Thymus (tissue), 11 donors: ENCODE results near the gene VSIG2. TPM values are rescaled to one million over a fixed set of nuclear protein-coding genes. Genes with fewer than 3 reads are reported as not detected.

ENCODE experiments used
- DNase-seq, 9 donors: peaks; one replicate each; pipeline ENCODE4 v3.0.0-alpha.2; 2013; ENCODE audit warnings: low spot score in 9 of 9, low read depth in 6 of 9, missing footprints in 1 of 9
- H3K27ac ChIP-seq, 2 donors: one replicate each; pipeline ENCODE4 v1.5.1; 2013; ENCODE audit warnings: control low read depth in 1 of 2, low read depth in 1 of 2, low read length in 1 of 2, mild to moderate bottlenecking in 1 of 2, moderate library complexity in 1 of 2
- H3K27me3 ChIP-seq, 2 donors: one replicate each; pipeline ENCODE4 v1.5.1; 2013; ENCODE audit warnings: low read length in 1 of 2; ENCODE audit not compliant: control insufficient read depth in 2 of 2, insufficient read depth in 1 of 2
- H3K36me3 ChIP-seq, 2 donors: one replicate each; pipeline ENCODE4 v1.5.1; 2013; ENCODE audit warnings: low read length in 1 of 2, mild to moderate bottlenecking in 1 of 2, moderate library complexity in 1 of 2; ENCODE audit not compliant: control insufficient read depth in 2 of 2, insufficient read depth in 2 of 2
- H3K4me1 ChIP-seq, 2 donors: one replicate each; pipeline ENCODE4 v1.5.1; 2013; ENCODE audit warnings: low read length in 2 of 2; ENCODE audit not compliant: control insufficient read depth in 2 of 2, insufficient read depth in 2 of 2
- H3K4me3 ChIP-seq, 2 donors: one replicate each; pipeline ENCODE4 v1.5.1; 2013; ENCODE audit warnings: low read length in 2 of 2, control low read depth in 1 of 2, mild to moderate bottlenecking in 1 of 2
- H3K9me3 ChIP-seq, 2 donors: one replicate each; pipeline ENCODE4 v1.5.1; 2013; ENCODE audit warnings: low read length in 1 of 2, mild to moderate bottlenecking in 1 of 2; ENCODE audit not compliant: control insufficient read depth in 2 of 2, insufficient read depth in 1 of 2
- WGBS: extraction: QIAGEN DNeasy Blood & Tissue Kit; methylation state at CpG from one replicate; pipeline ENCODE4 v1.1.7; 2013; 5-methylcytosine and 5-hydroxymethylcytosine counted together
- polyA plus RNA-seq: library from polyadenylated mRNA; stranded (reverse); fragments of 200-250 nt; gene quantifications from one replicate; pipeline ENCODE4 v1.2.3, GENCODE V29; 2013
- total RNA-seq: library from RNA; stranded (reverse); fragments of 120-200 nt; gene quantifications from one replicate; pipeline ENCODE4 v1.2.4, GENCODE V29; 2013
- donor health status: healthy.

VSIG2 gene
- total and polyA plus RNA-seq, 2 donors: 0.14 to 0.80 TPM

DNA sequence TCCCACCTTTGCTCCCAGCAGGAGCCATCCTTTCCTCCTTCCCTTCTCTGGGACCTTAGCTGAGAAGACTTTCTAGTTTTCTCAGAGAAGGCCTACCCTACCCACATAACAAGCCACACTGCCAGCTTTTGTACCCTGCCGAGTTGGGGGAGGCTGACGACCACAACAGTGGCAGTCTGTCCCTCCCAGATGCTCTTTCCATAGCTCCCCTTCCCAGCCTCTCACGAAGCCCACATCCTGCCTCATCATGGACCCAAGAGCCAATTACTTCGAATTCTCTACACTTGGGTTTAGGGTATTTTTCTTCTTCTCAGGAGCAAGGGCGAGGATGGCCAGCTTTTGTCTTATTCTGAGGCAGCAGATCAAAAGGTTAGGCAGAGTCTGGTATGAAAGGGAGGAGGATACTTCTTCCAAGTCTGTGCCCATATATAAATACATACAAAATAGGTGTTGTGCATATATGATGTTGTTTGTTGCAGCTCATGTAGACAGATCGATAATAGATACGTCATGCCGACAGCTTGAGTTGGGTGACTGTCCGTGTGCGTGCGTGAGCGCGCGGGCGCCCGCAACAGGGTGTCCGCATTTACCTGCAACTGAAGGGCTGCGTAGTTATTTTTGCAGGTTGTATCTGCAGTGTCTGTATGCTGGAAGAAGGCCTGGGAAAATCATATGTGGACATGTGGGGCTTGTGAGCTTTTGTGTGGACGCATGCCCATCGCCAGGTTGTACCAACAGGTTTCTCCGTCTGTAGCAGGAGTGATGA is 13.2 kb downstream of the VSIG2 start:
- Histone ChIP-seq H3K4me3 (peak overlapping the region in 1 of 2 donors; percentile 50), H3K36me3 (no peaks in the 10 kb centered on the region), H3K27ac (no peak overlapping the region), H3K9me3 (peaks cover 0 to 7% of the 10 kb centered on the region in 2 donors), H3K27me3 (peaks cover 16 to 68% of the 10 kb centered on the region in 2 donors), H3K4me1 (peaks cover 6 to 28% of the 10 kb centered on the region in 2 donors)
- WGBS: 78% methylated on average over 21 of the region's 21 CpGs
- DNase-seq: peak in 1 of 9 donors; percentile 18

DNA sequence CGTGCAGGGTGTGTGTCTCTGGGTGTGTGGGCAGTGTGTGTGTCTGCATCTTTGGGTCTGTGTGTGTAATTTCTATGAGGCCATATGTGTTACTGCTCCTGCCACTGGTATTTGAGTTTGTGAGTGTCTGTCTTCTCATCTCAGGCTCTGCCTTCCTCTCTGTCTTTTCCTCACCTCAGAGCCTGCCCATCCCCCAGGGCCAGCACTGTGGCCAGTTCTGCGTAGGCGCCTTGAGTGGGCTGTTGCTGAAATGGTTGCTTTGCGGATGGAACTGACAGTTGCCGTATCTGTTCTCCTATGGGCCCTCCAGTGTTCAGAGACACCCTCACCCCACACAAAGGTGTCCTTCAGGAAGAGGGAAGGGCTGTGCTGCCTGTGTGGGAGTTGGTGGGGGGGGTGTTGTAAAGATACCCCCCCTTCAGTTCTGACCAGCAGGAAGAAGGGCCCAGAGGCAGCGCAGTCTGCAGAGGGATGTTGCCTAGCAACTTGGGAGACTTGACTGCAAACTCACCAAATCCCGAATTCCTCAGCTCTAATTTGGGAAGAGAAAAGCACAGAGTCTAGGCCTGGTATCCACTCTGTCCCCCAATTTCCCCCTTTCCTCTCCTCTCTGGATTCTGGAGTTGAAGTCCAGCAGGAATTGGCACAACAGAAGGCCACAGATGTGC is 14.3 kb downstream of the VSIG2 start:
- 93% methylated on average over 7 of the region's 7 CpGs for WGBS

DNA sequence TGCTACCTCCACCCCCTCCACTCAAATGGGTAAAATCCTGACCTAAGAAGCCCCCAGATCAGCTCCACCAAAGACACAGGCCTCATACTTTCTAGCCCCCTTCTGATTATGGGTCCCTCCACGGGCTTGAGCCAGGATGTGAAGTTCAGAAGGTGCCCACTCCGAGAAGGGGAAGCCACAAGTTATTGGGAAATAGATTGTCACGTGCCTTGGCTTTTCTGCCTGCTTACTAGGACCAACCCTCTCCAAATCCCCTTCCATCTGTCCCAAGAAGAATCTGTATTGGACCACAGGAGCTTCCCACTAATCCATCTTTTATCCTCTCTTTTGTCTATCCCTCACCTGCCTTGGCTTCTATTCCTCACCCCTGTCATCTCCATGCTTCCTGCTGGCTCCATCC is 15.3 kb downstream of the VSIG2 start:
- no peak overlapping the region for H3K27ac ChIP-seq
- WGBS: 11% methylated on average over 3 of the region's 3 CpGs
- H3K9me3 ChIP-seq: peaks cover 0 to 7% of the 10 kb centered on the region in 2 donors
- no peak for DNase-seq
- no peaks in the 10 kb centered on the region for H3K36me3 ChIP-seq
- peaks cover 13 to 48% of the 10 kb centered on the region in 2 donors for H3K27me3 ChIP-seq
- H3K4me1 ChIP-seq: peaks cover 6 to 28% of the 10 kb centered on the region in 2 donors
- no peak overlapping the region for H3K4me3 ChIP-seq

More for the DNA sequence above, 14.3 kb downstream of the VSIG2 start:
- no peaks in the 10 kb centered on the region for H3K36me3 ChIP-seq
- peaks cover 0 to 7% of the 10 kb centered on the region in 2 donors for H3K9me3 ChIP-seq
- peaks cover 6 to 28% of the 10 kb centered on the region in 2 donors for H3K4me1 ChIP-seq
- no peak overlapping the region for H3K4me3 ChIP-seq
- DNase-seq: no peak
- H3K27me3 ChIP-seq: peaks cover 16 to 58% of the 10 kb centered on the region in 2 donors
- H3K27ac ChIP-seq: no peak overlapping the region

DNA sequence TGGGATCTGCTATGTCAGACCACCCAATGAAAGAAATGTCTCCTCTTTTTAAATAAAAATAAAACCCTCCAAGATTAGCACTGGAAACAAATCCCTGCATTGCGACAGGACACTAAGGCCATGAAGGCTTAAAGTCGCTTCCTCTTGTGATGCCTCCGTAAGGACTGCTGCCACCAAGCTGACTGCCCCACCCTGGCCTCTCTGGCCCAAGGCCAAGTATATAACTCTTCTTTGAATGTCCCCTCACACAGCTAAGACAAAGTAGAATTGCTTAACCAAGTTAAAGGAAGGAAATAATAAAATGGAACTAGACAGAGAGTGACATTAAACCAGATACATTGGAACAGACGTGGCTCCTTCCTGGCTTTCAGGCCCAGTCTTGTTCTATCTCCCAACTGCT is 19.8 kb downstream of the VSIG2 start:
- DNase-seq: no peak
- Histone ChIP-seq H3K4me3 (no peak overlapping the region), H3K4me1 (peaks cover 0 to 8% of the 10 kb centered on the region in 2 donors), H3K36me3 (no peaks in the 10 kb centered on the region), H3K9me3 (no peaks in the 10 kb centered on the region), H3K27me3 (peaks cover 0 to 3% of the 10 kb centered on the region in 2 donors), H3K27ac (no peak overlapping the region)
- 88% methylated on average over 4 of the region's 4 CpGs for WGBS

DNA sequence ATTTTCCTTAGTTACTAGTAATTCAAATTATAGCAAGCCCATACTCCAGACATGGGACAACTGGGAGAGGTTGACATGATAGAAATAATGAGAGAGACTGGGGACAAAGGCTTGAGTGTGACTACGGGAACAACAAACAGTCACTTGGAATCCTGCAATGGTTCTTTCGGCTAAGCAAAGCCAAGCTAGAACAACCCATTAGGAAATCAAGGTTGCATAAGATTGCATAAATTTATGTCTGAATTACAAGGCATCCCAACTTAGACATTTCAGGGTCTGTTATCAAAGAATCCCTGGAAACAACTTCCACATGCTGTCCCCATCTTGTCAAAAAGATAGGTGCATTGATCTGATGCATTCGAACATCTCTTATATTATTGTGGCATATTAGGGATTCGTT is 22.5 kb downstream of the VSIG2 start:
- Histone ChIP-seq H3K9me3 (no peaks in the 10 kb centered on the region), H3K27me3 (peaks cover 0 to 7% of the 10 kb centered on the region in 2 donors), H3K36me3 (no peaks in the 10 kb centered on the region), H3K27ac (no peak overlapping the region), H3K4me1 (peaks cover 0 to 10% of the 10 kb centered on the region in 2 donors), H3K4me3 (no peak overlapping the region)
- 99% methylated on average over 4 of the region's 4 CpGs for WGBS
- no peak for DNase-seq

DNA sequence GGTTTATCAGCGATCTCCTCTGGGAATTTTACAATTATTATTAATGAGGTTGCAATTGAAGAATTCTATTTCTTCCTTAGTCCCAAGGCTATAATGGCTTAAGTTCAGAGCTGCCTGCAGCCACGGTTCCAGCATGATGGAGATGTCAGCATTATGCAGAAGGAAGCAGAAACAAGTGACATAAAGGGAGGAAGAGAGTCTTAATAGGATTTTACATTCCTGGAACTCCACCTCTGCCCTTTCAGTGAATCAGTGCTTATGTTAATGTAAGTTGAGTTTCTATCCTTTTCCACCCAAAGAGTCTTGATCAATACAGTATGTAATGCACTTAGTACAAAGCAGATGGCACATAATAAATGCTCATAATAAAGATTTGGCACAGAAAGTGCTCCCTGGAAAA is 23.9 kb downstream of the VSIG2 start:
- H3K27me3 ChIP-seq: peaks cover 0 to 11% of the 10 kb centered on the region in 2 donors
- no peak for DNase-seq
- 96% methylated on average over 2 of the region's 2 CpGs for WGBS

DNA sequence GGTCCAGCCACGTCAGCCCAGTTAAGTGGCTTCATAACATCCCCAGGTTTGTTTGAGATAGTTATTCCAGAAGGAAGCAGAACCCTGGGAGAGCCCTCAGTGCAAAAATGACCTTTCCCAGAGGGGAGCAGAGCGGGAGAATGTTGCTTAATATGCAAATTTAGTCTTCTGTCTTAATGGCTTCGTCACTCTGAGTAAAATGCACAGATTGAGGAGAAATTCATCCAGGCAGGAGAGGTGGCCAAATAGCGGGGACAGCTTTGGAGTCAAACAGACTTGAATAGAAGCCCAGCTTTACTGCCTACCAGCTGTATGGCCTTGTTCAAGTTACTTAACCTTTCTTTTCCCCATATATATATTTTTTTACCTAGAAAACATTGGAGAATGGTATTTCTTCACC is 24.6 kb downstream of the VSIG2 start:
- 94% methylated on average over 4 of the region's 4 CpGs for WGBS
- H3K4me3 ChIP-seq: no peak overlapping the region
- peaks cover 0 to 10% of the 10 kb centered on the region in 2 donors for H3K4me1 ChIP-seq
- peaks cover 0 to 18% of the 10 kb centered on the region in 2 donors for H3K27me3 ChIP-seq
- H3K9me3 ChIP-seq: no peaks in the 10 kb centered on the region
- no peak for DNase-seq
- no peak overlapping the region for H3K27ac ChIP-seq
- no peaks in the 10 kb centered on the region for H3K36me3 ChIP-seq

More for the DNA sequence above, 23.9 kb downstream of the VSIG2 start:
- Histone ChIP-seq H3K9me3 (no peaks in the 10 kb centered on the region), H3K4me3 (no peak overlapping the region), H3K4me1 (peaks cover 0 to 10% of the 10 kb centered on the region in 2 donors), H3K27ac (no peak overlapping the region), H3K36me3 (no peaks in the 10 kb centered on the region)

DNA sequence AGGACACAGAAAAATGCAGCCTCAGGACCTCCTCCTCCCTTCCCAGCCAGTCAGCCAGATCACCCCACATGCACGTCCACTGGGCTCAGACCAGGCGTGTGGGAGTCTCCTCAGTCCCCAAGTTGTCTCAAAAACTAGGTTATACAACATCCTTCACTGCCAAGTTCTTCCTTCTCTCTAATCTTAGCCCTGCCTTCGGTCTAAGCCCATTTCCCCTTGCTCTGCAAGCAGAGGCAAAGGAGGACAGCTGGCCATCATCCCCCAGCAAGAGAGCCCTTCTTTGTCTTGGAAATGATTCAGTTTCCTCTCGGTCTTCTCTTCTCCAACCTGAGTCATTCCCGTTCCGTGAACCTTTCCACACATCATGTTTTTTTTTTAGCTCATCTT is 26.3 kb downstream of the VSIG2 start:
- Histone ChIP-seq H3K4me3 (no peak overlapping the region), H3K4me1 (peaks cover 0 to 20% of the 10 kb centered on the region in 2 donors), H3K9me3 (no peaks in the 10 kb centered on the region), H3K36me3 (no peaks in the 10 kb centered on the region), H3K27me3 (peaks cover 0 to 34% of the 10 kb centered on the region in 2 donors), H3K27ac (no peak overlapping the region)
- WGBS: 37% methylated on average over 6 of the region's 6 CpGs
- no peak for DNase-seq
